ENCODE data around the gene SERPINA5.

DNA sequence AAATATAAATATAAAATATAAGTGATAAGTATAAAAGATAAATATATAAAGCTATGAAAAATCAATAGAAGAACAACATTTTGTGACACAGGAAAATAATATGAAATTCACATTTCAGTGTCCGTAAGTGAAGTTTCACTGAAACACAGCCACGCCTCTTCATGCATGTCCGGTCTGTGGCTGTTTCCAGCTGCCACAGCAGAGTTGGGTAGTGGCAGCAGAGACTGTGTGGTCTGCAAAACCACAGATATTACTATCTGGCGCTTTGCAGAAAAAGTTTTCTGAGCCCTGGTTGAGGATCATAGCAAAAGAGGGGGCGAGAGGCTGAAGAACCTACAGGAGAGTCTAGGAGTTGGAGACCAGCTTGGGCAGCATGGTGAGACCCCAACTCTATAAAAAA lies 19.2 kb upstream of the SERPINA5 start:
- TF ChIP-seq, protein P1, sequence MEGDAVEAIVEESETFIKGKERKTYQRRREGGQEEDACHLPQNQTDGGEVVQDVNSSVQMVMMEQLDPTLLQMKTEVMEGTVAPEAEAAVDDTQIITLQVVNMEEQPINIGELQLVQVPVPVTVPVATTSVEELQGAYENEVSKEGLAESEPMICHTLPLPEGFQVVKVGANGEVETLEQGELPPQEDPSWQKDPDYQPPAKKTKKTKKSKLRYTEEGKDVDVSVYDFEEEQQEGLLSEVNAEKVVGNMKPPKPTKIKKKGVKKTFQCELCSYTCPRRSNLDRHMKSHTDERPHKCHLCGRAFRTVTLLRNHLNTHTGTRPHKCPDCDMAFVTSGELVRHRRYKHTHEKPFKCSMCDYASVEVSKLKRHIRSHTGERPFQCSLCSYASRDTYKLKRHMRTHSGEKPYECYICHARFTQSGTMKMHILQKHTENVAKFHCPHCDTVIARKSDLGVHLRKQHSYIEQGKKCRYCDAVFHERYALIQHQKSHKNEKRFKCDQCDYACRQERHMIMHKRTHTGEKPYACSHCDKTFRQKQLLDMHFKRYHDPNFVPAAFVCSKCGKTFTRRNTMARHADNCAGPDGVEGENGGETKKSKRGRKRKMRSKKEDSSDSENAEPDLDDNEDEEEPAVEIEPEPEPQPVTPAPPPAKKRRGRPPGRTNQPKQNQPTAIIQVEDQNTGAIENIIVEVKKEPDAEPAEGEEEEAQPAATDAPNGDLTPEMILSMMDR (conservative IDR thresholded peaks at IDR 0.05), result no peak
- no peak for TF ChIP-seq EZH2 (IDR thresholded peaks at IDR 0.05; ENCODE audit: low read depth)

Data from PC-9 (cell line).